Vagina (tissue), 2 donors: Measurements from ENCODE around the gene BOLA1.

Source experiments
- POLR2A ChIP-seq, 2 donors: fragments of 450-650 bp; IDR thresholded peaks; one replicate each; pipeline ENCODE4 v1.6.1; 2017; ENCODE audit warnings: antibody characterized with exemption in 2 of 2, mild to moderate bottlenecking in 2 of 2, moderate library complexity in 2 of 2
- POLR2AphosphoS5 ChIP-seq, 2 donors: sonication (generic); formaldehyde crosslinking; IDR thresholded peaks; one replicate each; pipeline ENCODE4 v1.9.0; 2017; ENCODE audit warnings: antibody characterized with exemption in 2 of 2, mild to moderate bottlenecking in 2 of 2, low read depth in 1 of 2; ENCODE audit not compliant: insufficient read depth in 1 of 2
- TF ChIP-seq, protein P1 (sequence below), 3 experiments: fragments of 450-650 bp in 2 of 3; fragments of 200-600 bp in 1 of 3; sonication (generic) in 1 of 3; IDR thresholded peaks; one replicate each; pipeline ENCODE4 v1.5.1; 2017 to 2019; ENCODE audit warnings: antibody characterized with exemption in 3 of 3, mild to moderate bottlenecking in 2 of 3, moderate library complexity in 2 of 3

DNA sequence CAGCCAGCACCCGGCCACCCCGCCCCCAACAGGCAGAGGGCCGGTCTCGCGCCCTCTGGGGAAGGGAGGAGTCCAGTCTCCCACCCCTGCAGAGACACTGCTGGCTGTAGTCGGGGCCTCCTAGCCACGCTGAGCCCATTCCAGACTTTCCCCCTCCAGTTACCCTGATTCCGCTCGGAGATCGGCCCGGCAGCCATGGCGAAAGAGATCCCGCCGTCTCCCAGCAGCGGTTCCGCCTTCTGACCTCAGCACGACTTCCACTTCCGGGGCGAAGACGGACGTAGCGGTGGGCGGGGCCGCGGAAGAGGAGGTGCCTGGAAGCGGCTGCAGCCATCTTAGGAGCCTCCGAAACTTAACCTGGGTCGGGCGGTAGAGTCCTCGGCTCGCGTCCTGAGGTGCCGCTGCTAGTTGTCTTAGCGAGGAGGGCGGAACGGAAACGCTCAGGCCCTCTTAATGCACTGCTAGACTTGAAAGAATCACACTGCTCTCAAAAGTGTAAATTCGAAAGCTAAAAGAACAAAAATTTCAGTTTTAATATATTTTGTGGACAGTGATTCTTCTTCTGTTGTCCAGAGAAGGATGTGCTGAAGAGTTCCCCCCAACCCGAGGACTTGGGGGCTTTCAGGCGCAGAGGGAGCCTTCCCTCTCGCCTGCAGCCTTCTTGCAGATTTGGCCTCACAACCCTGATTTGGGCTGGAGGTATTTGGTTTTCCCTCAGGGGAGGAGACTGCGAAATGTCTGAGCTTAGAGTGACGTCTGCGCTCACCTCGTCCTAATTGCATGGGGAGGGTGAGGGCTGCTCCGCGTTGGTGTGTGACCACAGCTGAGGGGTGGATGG, 28.4 kb downstream of the BOLA1 start, which contains the start of gene SF3B4:
- TF ChIP-seq POLR2A (IDR thresholded peaks at IDR 0.05), result peak; percentile 59 to 96
- TF ChIP-seq, protein P1, sequence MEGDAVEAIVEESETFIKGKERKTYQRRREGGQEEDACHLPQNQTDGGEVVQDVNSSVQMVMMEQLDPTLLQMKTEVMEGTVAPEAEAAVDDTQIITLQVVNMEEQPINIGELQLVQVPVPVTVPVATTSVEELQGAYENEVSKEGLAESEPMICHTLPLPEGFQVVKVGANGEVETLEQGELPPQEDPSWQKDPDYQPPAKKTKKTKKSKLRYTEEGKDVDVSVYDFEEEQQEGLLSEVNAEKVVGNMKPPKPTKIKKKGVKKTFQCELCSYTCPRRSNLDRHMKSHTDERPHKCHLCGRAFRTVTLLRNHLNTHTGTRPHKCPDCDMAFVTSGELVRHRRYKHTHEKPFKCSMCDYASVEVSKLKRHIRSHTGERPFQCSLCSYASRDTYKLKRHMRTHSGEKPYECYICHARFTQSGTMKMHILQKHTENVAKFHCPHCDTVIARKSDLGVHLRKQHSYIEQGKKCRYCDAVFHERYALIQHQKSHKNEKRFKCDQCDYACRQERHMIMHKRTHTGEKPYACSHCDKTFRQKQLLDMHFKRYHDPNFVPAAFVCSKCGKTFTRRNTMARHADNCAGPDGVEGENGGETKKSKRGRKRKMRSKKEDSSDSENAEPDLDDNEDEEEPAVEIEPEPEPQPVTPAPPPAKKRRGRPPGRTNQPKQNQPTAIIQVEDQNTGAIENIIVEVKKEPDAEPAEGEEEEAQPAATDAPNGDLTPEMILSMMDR (IDR thresholded peaks at IDR 0.05), result no peak
- TF ChIP-seq POLR2AphosphoS5 (IDR thresholded peaks at IDR 0.05; ENCODE audit: insufficient read depth in 1 of 2, low read depth in 1 of 2), result peak; percentile 97 to 100
